ENCODE measurements around the gene ATP10A.
A peak's percentile ranks its signal among the peaks of the same experiment; 100 is the strongest.

ATP10A gene

GRCh38 chr15:25812845-25813244 is 50.3 kb downstream of the ATP10A start:
- DNase-seq, result no peak

DNA sequence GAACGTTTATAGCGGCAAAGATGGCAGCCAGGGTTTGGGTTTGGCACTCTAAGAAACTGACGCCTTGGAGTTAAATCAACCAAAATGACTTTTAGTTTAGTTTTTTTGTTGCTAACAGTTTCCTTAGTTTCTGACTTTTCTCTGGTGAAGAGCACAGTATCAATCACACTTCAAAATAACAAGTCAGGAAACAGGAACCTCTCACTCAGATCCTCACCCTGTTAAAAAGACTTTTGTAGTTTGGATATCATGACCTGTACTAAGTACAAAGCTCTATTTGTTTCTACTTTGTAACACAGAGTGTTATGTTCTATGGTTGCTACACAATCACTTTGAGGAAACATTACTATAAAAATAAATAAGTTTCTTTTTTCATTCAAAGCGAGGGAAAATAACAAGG is 51.1 kb downstream of the ATP10A start:
- DNase-seq, result peak in 1 of 2 donors; percentile 4

GRCh38 chr15:25811481-25811906 is 51.6 kb downstream of the ATP10A start:
- no peak for DNase-seq

- DNase-seq, result no peak
These were observed 52.5 kb downstream of the ATP10A start for GRCh38 chr15:25810631-25811091.

DNA sequence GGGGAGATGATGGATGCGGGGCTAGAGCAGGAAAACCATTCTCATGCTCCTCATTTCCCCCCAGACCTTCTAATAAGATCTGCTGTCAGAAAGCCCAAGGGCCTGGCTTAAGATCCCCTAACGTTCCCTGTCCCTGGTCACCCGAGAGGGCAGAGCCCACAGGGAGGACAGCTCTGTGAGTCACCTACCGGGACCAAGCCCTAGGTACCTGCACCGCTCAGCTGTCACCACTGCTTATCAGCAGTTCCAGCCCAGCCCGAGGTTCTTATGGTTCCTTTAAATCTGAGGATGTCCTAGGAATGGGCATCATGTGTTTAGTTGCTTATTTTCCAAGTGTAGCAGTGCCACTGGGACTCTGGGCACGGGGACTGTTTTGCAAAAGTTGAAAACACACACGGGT is 53.0 kb downstream of the ATP10A start:
- no peak for DNase-seq

- no peak for DNase-seq
These were observed 56.1 kb downstream of the ATP10A start for GRCh38 chr15:25807063-25807462.

GRCh38 chr15:25805031-25805430 is 58.1 kb downstream of the ATP10A start:
- no peak for DNase-seq

DNA sequence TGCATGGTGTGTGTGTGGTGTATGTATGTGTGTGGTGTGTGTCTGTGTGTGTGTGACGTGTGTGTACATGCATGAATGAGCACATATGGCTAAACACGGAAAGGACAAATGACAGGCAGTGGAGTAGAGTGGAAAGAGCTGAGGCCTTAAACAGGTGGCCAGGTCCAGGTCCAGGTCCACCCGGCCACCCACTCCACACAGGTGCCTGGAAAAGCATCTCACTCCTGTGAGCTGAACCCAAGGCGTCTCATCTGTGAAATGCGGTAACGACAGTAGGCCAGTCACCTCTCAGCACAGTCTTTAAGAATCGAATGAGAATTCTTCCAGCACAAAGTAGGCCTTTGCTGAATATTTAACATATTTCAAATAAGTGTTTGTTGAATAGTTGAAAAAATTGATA is 58.7 kb downstream of the ATP10A start:
- DNase-seq, result no peak

DNA sequence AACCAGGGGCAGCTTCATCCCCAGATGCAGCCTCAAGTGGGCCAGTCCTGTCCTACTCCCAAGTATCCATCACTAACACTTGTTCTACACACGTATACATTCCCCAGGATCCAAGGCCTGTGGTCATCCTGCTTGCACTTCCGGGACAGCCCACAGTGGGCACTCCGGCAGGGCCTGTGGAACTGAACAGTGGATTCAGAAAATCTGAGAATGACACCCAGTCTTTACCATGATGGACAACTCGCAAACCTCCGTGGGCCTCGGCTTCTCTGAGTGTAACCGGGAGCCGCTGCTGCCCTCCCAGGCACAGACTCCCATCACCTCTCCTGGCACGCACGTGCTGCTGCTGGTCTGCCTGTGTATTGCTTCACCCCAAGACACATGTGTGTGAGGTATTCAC is 59.6 kb downstream of the ATP10A start:
- DNase-seq, result no peak

- DNase-seq, result no peak
These were observed 60.1 kb downstream of the ATP10A start for GRCh38 chr15:25803036-25803435.

- DNase-seq, result no peak
These were observed 60.8 kb downstream of the ATP10A start for GRCh38 chr15:25802285-25802830.

DNA sequence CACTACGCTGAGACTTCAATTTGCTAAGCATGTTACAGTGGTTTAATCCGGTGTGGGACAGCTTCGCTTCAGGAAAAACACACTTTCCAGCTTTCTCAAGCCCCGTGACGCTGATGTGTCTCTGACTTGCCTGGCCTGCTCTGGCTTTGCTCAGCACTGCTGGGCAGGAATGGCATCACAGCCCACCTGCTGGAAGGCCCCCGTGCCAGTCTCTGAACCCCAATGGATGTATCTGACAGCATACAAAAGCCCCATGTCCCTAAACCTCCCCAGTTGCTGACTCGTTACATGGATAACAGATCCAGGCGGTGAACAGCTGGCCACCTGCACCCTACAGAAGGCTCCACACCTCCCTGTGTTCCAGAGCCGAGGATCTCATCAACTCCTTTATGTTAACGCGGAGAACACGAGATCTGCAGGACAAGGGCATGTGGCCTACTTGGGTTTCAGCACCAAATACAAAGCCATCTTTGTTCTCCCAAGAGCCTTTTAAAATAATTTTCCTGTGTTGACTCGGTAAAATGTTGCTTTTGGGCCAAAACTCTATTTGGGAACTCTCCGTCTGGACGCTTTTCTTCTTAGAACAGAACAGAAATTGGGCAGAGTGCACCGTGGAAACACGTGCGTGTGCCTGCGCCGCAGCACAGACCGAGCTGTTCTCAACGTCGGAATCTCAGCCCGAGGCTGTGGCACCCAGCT is 61.4 kb downstream of the ATP10A start:
- no peak for DNase-seq

DNA sequence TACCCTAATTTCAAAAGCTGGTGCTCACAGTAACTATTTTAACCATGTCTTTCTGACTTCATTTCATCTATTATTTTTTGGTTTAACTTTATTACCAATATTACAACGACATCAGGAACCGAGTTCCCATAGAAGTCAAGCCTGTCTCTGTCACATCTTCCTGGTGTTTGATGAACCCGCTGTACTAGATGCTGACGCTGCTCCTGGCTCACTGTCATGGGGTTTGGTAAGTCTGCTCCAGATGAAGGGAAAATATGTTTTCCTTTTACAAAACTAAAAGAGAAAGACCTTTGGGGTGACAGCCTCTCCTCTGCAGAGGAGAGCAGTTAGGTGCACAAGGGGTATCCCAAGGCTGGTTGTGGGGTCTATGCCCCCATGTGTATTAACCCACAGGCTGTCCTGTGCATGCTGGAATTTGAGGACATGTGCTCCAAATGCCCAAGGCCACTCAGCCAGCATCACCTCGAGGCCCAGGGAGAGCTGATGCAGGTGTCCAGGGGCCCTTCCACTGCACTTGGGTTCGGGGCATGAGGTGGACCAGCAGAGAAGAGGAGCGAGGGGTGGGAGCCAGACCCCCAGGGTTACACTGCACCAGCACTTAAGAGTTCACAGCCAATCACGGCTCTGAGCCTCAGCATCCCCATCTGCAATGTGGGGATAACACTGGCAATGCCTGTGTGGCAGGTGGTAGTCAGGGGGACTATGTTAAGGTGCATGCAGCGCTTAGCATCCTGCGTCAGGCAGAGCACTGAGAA is 62.2 kb downstream of the ATP10A start:
- DNase-seq, result no peak

- DNase-seq, result peak in 1 of 2 donors; percentile 1
These were observed 63.0 kb downstream of the ATP10A start for GRCh38 chr15:25799906-25800700.

GRCh38 chr15:25797936-25798901 is 64.9 kb downstream of the ATP10A start:
- no peak for DNase-seq

- DNase-seq, result peak in 1 of 2 donors; percentile 11
These were observed 65.6 kb downstream of the ATP10A start for GRCh38 chr15:25797511-25797935.

DNA sequence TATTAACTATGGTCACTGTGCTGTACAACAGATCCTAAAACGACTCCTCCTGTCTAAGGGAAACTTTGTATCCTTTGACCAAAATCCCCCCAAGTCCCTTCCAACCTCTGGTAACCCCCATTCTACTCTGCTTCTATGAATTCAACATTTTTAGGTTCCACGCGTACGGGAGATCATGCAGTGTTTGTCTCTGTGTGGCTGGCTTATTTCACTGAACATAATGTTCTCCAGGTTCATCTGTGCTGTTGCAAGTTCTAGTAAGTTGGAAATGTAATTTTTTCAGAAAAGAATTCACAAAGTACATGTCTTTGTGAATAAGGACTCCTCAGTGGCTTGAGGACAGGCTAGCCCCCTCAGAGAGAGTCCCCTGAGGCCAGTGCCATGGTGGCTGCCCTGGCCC is 66.1 kb downstream of the ATP10A start:
- no peak for DNase-seq

DNA sequence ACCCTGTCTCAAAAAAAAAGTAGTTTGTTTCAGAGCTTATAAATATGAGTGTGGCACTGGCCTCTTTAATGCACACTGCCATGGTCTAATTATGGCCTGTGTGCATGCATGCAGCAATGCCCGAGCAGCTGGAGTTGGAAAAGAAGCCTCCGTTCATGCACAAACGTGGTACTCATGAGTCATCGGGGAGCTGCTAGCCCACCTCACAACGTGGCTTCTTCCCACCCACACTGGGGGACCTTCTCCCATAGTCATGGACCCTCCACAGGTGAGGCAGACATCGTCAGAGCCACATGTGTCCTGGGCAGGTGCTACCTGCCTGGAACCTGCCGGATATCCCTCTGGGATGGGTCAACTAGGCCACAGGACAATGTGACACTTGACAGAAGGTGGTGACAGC is 66.7 kb downstream of the ATP10A start:
- DNase-seq, result no peak

DNA sequence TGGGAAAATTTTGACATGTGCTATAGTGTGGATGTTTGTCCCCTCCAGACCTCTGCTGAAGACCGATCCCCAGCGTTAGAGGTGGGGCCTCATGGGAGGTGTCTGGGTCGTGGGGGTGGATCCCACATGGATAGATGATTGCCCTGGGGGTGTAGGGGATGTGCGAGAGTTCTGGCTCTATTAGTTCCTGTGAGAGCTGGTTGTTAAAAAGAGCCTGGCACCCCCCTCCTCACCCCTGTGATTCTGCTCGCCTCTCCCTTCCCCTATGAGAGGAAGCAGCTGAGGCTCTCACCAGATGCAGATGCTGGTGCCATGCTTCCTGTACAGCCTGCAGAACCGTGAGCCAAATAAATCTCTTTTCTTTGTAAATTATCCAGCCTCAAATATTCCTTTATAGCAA is 67.4 kb downstream of the ATP10A start:
- DNase-seq, result peak in 1 of 2 donors; percentile 89

- no peak for DNase-seq
These were observed 68.1 kb downstream of the ATP10A start for GRCh38 chr15:25795061-25795460.

DNA sequence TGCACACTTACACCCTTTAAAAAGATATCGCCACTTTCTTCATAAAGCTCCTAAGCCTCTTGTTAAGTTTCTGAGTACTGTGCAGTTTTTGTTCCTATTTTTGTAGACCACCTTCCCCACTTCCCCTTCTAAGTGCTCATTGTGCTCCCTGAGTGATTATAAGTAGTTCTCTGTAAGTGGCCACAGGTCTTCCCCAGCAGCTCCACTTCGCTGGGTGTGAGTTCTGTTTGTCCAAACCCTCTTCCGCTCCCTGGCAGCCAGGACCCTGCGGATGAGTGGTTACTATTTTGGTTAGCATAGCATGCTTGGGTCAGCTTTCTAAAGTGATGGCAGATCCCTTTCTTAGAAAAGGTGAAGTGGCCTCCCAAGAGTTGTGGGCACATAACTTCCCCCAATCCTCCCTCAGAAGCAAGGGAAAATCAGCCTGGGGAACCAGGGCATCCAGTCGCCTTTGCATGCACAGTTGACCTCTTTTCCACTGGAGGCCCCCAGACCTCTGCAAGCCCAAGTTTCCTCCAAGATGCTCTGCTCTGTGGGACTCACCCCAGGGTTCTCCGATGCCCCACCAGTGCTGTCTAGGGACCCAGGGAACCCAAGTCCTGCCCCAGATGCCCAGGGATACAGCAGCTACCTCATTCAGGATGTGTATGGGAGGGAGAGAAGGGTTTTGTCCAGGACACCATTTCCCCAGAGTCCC is 69.6 kb downstream of the ATP10A start:
- peak in 1 of 2 donors; percentile 85 for DNase-seq

Measured in bone marrow (tissue), 2 donors.